Hematopoietic multipotent progenitor cell treated with erythropoietin and hydrocortisone succinate and interleukin-3 and kit ligand, for 17 days (in vitro differentiated cells): Measurements from ENCODE around the gene TCF4.

Experiments used
- DNase-seq: peaks from one replicate; pipeline ENCODE4 v3.0.0-alpha.2; 2015; ENCODE audit warnings: low spot score

Gene TCF4

DNA sequence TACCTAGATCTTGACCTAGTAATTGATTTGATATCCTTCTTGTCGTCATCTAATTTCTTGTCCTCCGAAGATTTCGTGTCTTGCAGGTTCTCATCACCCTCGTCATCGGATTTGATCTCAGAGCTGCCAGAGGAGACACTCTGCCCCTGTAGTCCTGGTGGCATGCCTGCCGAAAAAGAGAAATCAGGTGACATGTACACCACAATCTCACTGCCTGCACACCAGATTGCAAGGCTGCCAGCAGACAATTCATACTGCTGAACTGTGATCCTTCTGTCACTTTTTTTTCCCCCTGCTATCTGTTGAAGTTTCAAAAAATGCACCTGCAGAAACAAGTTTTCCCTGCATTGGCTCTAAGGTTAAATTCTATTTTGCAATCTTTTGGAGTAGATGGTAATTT is 355.5 kb downstream of the TCF4 start:
- DNase-seq: no peak

DNA sequence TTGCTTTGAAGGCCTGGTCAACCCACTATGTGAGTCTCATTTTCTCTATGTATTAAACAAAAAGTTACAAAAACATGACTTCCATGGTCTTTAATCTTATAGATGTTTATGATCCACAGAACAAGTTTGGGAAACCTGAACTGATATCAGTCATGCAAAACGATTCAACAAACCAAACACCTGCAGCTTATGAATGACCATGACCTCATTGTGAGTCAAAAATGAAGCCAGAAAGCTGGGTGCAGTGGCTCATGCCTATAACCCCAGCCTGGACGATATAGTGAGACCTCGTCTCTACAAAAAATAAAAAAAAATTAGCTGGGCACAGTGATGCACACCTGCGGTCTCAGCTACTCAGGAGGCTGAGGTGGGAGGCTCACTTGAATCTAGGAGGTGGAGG is 358.3 kb downstream of the TCF4 start:
- no peak for DNase-seq

DNA sequence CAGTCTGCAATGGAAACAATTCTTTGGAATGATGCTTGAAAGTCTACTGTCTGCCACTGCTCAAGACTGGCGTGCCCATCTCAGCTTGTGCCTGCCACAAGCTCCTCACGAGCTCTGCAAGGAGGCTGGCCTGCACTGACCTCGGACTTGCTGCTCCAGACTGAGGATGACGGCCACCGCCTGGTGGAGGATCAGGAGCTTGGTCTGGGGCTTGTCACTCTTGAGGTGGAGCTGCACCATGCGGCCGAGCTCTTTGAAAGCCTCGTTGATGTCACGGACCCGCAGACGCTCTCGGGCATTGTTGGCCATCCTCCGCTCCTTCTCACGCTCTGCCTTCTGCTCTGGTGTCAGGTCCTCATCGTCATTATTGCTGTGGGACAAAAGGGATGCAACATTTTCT is 359.3 kb downstream of the TCF4 start:
- DNase-seq: no peak

DNA sequence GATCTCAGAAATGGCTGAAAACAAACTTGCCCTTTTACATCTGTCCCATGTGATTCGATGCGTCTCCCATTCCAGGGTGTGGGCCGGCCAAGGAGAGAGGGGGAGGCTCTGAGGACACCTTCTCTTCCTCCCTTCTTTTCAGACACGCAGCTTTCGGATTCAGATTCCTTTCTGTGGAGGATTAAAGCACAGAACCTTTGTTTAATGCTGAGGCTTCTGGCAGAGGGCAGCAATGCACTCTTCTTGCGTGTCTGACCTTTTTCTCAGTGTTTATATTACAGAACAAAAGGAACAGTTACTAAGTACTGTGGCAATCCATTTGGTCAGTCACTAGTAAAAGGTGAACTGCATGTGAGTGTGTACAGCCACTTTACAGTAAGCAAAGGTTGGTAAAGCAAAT is 359.8 kb downstream of the TCF4 start:
- DNase-seq: no peak

DNA sequence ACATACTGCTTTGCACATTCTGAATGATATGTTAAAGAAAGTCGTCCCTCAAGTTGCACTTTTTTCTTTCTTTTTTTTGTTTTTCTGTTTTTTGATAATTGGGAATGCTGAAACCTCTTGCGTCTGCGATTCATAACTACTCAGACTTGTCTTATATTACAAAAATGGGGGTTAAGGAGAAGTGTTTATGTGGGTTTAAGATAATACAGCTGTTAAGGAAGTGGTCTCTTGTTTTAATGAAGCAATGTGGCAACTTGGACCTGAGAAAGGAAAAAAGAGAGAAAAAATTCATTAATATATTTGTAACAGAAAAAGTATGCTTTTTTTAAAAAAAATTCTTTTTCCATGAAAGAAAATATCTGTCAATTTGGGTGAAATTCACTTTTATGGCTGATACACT is 360.2 kb downstream of the TCF4 start:
- no peak for DNase-seq

DNA sequence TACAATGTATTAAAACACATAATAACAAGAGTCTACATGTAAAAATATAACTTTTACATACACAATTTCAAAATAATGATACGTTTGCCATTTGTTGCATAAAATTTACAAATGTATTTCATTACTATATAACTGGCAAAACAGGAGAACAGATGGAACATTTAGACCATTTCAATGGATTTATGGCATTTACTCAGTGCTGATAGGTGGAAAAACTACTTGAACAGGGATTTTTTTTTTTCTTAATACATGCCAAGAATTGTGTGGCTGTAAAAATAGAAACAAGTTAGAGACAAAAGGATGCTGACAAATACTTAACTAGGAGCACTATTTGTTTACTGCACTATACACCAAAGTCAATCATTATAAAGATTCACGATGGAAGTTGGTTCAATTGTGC is 361.9 kb downstream of the TCF4 start:
- no peak for DNase-seq

DNA sequence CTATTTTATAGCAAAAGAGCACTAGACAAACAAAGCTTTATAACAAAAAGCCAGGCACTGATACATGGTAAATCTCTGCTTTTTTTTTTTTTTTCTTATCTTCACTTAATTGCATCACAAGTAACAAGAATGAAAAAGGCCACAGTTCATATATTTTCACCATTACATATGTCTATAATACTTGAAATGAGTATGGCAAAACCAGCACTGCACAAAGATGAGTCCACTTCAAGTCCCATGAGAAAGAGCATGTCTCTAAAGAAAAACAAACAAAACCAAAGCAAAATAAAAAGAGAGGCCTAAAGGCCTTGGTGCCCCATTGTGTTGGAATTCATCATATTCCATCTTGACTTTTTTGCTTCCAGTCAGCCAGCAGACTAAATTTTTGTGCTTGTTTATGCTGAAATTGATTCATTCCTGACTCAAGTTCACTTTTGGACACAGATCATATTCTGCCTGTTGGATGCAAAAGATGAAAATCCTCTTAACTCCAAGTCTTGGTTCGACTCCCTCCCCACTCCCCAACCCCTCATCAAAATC is 363.8 kb downstream of the TCF4 start:
- no peak for DNase-seq

DNA sequence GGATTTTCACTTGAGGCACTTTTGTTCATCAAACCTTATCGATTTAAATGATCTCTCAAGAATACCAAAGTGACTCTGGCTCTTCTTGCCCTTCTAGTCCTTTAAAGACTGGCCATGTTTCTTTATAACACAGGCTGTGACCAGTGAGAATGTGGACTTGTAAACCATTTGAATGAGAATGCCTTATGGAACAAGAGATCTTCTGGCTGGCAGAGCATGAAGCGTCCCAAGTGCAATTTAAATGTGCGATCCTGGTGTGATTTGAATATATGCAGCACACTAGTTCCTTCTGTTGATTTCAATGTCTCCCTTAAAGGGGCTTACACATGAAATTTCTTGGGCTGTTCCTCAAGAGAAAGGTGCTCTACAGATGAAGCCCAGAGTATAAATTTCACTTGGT is 366.4 kb downstream of the TCF4 start:
- no peak for DNase-seq

DNA sequence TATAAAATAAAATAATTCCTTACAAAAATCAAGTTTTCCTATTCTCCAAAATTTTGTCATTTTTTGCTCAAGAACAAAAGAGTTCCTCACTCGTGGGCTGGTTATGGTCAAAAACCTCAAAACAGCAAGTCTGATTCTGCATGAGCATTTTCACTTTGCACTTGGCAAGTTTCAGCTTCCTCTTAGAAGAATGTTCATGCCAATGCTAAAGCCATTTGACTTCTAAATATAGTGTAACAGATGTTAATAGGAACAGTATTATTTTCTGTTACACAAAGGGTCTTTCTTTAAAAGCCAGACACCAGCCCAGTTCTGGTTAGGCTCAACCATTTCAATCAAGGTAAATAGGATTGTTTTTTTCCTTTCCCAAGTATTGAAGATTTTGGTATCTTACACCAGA is 367.5 kb downstream of the TCF4 start:
- no peak for DNase-seq

DNA sequence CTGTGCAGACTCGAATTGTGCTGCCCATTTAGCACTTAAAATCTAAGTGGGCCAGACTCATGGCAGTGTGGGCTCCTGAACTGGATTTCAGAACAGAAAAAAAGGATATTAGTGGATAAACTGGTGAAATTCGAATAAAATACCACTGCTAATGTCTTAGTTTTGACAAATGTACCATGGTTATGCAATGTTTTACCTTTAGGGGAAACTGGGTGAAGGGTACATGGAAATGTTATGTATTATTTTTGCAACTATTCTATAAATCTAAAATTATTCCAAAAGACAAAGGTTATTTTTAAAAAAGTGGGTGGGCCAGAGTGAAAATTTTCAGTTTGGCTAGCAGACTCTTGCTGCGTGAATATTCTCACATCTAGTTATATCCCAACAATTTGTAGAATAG is 368.2 kb downstream of the TCF4 start:
- no peak for DNase-seq

DNA sequence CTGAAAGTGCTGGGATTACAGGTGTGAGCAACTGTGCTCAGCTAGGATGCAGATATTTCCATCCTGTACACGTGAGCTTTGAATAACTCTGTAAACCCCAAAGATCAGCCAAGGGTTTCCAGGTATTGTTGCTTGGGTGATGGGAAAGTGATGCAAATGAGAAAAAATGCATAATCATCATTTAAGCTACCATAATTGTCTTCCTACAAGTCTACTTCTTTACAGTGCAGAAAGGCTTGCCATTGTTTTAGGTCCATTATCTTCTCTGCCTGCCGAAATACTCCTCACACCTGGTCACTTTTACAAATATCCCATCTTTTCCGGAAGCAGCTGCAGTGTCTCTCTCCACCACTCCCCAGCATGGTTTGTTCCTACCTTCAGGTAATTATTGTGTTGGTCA is 368.9 kb downstream of the TCF4 start:
- no peak for DNase-seq

DNA sequence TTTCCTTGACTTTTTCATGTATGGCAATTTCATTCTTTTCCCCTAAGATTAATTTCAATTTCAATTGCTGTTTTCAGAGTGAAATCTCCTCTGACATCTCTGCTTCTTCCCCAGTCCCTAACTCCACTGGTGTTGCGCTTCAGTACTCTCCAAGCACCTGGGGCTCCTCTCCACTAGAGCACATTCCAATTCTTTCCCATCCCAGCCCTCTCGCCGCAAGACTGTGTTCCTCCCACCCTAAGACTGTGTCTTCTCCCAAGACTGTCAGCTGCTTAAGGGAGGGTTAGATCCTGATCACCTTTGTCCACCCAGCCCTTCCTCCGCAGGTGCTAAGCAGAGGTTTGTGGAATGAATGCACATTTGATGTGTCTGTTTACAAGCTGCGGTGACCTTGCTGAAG is 373.0 kb downstream of the TCF4 start:
- DNase-seq: no peak

DNA sequence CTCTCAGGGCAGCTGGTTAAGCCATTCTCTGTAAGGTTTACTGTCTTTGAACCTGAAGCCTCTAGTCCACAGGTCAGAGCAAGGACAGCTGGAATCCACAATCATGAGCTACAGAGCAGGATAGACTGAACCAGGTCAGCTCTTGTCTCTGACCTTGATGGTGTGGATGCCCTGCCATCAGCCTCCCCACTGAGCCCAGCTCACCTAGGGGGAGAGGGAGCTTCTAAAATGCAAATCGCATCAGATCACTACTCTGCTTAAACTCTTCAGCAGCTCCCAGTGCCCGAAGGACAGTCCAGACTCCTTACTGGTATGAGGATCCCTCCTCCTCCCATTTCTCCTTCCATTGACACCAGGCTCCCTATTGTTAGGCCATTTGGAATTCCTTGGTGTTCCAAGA is 373.5 kb downstream of the TCF4 start:
- no peak for DNase-seq

DNA sequence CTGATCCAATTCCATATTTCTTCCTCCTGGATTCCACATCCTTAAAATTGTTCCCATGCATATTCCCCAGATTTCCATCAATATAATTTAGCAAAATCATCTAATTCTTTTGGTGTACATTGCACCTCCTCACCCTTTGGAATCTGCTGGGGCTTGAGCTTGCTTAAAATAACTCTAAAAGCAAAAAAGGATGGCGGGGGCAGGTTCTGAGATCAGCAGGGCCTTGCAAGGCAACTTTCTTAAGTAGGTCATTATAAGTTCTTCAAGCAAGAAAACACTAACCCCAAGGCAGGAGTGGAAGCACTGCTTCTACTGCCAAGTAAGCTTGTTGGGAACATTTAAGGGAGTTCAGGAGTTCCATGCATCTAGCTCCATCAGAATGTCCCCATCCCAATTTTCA is 374.4 kb downstream of the TCF4 start:
- no peak for DNase-seq

DNA sequence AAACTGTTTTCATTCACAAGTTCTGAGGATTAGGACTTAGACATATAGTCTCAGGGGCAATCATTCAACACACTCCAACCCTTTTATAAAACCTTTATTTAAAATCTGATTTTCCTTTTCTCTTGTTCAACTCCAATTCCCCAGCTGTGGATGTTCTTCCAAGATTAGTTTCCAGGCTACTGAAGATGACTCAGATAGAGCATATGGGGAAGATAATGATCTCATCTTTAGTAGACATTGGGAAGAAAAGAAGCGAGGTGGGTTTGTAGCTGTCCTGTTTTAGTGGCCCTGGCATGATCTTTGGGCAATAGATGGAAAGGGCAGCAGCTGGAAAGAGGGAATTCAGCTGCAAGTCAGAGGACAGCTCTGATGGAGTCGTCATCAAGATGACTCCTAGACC is 381.1 kb downstream of the TCF4 start:
- DNase-seq: no peak

DNA sequence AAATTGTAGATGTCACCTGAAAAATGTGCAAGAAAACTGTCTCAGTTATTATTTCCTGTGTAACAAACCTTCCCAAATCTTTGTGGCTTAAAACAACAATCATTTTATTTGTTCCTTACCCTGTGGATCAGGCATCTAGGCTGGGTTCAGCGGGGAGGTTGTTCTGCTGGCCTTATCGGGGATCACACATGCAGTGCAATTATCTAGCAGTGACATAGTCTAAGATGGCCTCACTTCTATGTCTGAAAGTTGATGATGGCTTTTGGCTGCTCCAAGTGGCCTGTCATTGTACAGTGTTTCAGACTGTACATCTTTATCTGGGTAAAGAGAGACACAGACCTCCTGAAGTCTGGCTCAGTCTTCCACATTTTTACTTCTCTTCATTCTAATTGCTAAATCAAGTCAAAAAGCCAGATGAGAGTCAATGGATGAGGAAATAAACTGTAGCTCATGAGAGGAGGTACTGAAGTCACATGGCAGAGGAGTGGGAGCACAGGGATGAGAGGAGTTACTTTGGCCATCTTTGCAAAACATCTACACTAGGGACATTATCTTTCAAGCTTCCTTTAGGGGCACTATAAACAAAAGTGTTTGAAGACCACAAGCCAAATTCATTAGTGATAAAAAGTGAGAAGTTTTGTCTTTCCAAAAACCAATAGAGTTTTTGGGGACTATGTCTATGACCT is 385.6 kb downstream of the TCF4 start:
- DNase-seq: no peak

DNA sequence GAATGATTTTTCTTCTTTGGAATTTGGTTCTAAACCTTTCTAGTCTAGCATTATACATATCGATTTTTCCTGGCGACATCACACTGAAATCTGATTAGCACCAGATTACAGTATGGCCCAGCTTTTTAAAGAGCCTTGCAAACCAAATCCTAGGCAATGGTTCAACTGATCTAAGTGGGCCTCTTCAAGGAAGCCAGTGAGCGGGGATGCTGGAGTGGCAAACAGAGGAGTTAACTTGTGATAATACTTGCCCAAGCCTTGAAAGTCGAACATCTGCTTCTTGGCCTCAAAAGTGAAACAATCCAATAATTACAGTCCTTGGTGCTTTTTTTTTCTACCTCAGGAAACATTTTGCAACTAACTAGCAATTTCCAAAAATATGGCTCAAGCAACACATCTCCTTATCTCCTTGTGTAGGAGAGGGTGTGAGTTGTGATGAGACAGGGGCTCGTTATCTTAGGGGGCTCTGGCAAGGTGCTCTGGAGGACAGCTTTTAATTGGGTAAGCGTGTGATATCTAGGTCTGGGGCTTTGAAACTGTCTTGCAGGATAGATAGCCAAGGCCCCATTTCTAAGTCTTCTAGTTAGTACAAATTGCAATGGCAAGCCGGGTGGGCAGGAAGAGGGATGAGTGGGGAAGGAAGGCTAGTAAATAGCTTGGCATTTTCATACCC is 388.6 kb downstream of the TCF4 start:
- no peak for DNase-seq

DNA sequence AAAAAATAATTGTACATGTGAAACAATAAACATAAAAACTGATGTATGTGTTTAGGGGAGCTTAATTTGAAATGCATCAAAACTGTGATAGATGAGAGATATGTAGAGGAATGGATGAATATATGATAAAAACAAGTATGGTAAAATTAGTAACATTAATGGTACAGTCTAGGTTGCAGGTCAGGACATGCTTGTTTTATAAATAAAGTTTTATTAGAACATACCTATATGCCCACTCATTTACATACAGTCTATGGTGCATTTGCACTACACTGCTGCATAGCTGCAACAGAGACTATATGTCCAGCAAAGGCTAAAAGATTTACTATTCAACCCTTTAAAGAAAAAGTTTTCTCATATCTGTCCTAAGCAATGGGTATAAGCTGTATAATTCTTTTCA is 392.1 kb downstream of the TCF4 start:
- no peak for DNase-seq

DNA sequence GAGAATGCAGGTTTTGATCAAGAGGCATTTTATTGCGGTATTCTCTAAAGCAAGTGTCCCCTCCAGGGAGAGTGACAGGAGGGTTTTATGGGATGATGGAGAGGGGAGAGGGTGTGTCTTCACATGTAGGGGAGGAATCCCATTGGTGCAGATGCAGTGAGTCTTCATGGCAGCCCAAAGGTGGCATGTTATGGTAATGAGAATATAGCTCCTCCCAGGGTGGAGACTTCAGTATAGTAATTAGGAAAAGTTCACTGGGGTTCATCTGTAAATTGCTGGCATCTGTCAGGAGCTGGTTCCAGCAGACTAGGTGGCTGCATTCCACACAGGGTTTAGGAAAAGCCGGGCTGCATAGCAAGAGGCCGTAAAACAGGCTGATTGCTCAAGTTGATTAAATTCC is 398.0 kb downstream of the TCF4 start:
- no peak for DNase-seq

DNA sequence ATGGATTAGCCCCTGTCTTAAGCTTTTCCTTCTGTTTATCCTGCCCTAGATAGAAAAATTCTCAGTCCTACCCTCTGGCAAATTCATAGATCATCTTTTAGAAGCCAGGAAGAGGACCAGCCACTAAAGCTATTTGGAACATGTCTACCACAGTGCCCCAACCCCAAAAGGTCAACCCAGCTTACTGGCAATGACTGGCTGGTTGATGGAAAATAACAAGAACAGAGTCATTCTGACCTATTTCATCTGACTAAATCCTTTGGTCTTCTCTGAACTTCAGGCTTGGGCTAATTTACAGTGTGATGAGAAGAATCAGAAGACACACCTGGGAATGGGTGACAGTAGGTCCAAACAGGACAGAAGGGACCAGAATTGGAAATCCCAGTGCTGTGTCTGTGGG is 401.4 kb downstream of the TCF4 start:
- no peak for DNase-seq

DNA sequence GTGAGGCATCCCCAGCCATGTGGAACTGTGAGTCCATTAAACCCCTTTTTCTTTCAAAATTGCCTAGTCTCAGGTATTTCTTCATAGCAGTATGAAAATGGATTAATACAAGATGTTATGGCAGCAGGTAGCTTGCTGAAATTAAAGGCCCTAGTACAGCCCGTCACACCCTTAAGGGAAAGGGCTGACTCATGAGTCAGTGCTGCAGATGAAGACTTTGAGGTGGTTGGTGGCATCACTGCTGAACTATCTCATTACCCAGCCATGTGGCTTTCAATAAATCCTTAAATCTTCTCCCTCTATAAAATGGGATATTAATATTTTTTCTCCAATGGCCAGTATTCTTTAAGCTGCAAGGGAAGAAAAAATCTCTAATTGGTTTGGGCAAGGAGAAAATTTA is 402.6 kb downstream of the TCF4 start:
- DNase-seq: no peak

DNA sequence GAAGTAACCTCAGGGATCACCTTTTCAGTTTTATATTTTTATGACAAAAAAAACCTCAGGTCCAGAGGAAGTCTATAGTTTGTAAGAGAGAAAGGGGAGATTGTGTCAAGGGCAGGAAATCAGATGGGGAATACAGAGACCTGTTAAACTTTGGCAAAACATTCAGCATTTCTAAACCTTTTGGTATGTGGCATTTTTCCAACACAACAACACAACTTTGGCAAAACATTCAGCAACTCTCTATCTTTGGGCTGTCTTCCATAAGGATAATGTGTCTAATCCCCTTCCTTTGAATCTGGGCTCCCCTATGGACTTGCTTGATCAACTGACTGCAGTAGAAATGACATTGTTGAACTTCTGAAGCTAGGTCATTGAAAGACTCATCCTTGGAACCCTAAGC is 408.2 kb downstream of the TCF4 start:
- DNase-seq: no peak

DNA sequence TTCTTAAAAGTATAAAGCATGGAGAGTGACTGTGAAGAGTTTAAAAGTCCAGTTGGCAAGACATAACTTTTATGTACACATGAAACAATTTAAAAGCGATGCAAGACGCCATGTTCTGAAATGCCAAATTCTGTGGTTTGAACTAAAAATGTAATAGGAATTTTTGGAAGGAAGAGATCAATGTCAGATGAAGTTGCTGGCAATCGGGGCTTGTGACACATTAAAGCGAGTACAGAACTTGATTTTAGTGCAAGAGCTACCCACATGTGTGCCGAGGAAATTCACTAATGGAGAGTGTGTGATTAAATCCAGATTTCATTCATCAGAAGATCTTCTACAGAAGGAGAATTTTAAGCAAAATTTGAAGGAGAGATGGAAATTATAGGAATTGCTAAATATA is 408.6 kb downstream of the TCF4 start:
- DNase-seq: no peak

DNA sequence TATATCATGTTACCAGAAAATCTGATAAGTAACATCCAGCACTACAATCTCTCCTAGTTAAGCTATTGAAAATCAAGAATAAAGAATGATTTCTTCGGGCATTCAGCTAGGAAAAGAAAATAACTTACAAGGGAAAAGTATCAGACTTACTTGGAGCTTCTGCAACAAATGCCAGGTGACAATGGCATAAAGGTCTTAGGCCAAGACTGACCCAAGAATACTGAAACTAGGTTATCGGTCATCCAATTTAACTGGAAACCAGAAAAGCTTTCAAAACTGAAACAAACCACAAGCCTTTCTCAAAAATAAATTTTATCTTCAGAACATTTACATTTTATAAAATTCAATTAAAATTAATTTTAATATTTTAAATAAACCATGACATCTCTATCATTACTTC is 414.7 kb downstream of the TCF4 start:
- no peak for DNase-seq
